ENCODE measurements around the gene CGB7. TPM values are rescaled to one million over a fixed set of nuclear protein-coding genes. Genes with fewer than 3 reads are reported as not detected.

Gene CGB7
- total and polyA plus RNA-seq, 10 of the 15 experiments (the other 5 are each of a cell fraction or from before 2014, with no cell fraction given): 0.06 TPM; not detected in 9

- no peak for TF ChIP-seq ZNF384 (IDR thresholded peaks at IDR 0.05; ENCODE audit: borderline replicate concordance, low read depth, low read length)
- TF ChIP-seq ATF2 (IDR thresholded peaks at IDR 0.05; ENCODE audit: low read length): no peak
- no peak for TF ChIP-seq HDAC2 (IDR thresholded peaks at IDR 0.05)
Measured at GRCh38 chr19:49106648-49107135, 49.1 kb upstream of the CGB7 start (continued).

- DNase-seq (ENCODE audit: low read depth, low spot score) (no peak), FAIRE-seq (no peak), ATAC-seq (no peak)
- H2AFZ ChIP-seq (ENCODE audit: control insufficient read depth, low read depth, low read length): no peak overlapping the region
- no peak overlapping the region for H3K4me3 ChIP-seq
- RAD21 ChIA-PET (ENCODE audit: unreplicated experiment): no interaction called here
- TF ChIP-seq POLR2A (IDR thresholded peaks at IDR 0.05; ENCODE audit: low read depth, low read length) (peak; percentile 48), POU2F2 (IDR thresholded peaks at IDR 0.05; ENCODE audit: borderline replicate concordance, low read depth, low read length) (no peak), YBX1 (IDR thresholded peaks at IDR 0.05) (no peak), POLR2AphosphoS5 (IDR thresholded peaks at IDR 0.05; ENCODE audit: low read length) (peak; percentile 58; the same call in 1 of the 2 replicates)
- in situ Hi-C loops (cut with MboI): no loop called here
- CTCF ChIA-PET: interaction anchor here (0.7 to 2.5 kb wide), 3 partner anchors 40 to 222 kb away, joined by 4 to 8 read pairs (median 4); no protein-coding TSS in a partner anchor
- no TSS peak for BruUV-seq (replicated peaks)
- no peaks in the 10 kb centered on the region for H3K79me2 ChIP-seq (ENCODE audit: control insufficient read depth, insufficient read depth, low read length)
- POLR2A ChIA-PET: interaction anchor here (0.5 kb wide), 1 partner anchor 100 kb away, joined by 5 read pairs; no protein-coding TSS in a partner anchor
- H3K36me3 ChIP-seq (ENCODE audit: control insufficient read depth in 2 of 2, insufficient read depth in 2 of 2, low read length in 1 of 2): peaks cover 9 to 62% of the 10 kb centered on the region in 2 experiments
- intact Hi-C loops (cut with micrococcal nuclease; ENCODE audit: unreplicated experiment): no loop called here
- WGBS (ENCODE audit: insufficient coverage, insufficient replicate concordance, low lambda C conversion rate, missing lambda C conversion rate): 81% methylated on average over 18 of the region's 30 CpGs
- H3K27me3 ChIP-seq (replicated peaks in 1 of 2; ENCODE audit: control insufficient read depth in 2 of 2, insufficient read depth in 2 of 2, low read length in 1 of 2): no peaks in the 10 kb centered on the region
- H3K9me3 ChIP-seq (replicated peaks; ENCODE audit: control insufficient read depth, insufficient read depth, low read length): no peaks in the 10 kb centered on the region
- SMC1A ChIA-PET (ENCODE audit: uncharacterized antibody, unreplicated experiment): no interaction called here
- no peaks in the 10 kb centered on the region for H3K4me1 ChIP-seq (ENCODE audit: control insufficient read depth, insufficient read depth, low read length)
- H3K27ac ChIP-seq (ENCODE audit: control insufficient read depth, insufficient read depth): no peak overlapping the region
- no peak overlapping the region for H3K4me2 ChIP-seq (ENCODE audit: control insufficient read depth, insufficient read depth)
- H4K20me1 ChIP-seq (ENCODE audit: control insufficient read depth, insufficient read depth): no peaks in the 10 kb centered on the region
- H3K9ac ChIP-seq (ENCODE audit: control insufficient read depth, insufficient read depth, low read length): no peak overlapping the region
Measured at GRCh38 chr19:49104229-49104864, 46.8 kb upstream of the CGB7 start.

Measured in GM12878 (cell line).